ENCODE data around the gene KCNIP3. TPM values are rescaled to one million over a fixed set of nuclear protein-coding genes. Genes with fewer than 3 reads are reported as not detected.
"Not testable (repeated sequence)": the region's sequence is repeated elsewhere in the genome, so short reads cannot be mapped to it uniquely, and the experiment has no call there.

The KCNIP3 gene
- total RNA-seq: not detected

DNA sequence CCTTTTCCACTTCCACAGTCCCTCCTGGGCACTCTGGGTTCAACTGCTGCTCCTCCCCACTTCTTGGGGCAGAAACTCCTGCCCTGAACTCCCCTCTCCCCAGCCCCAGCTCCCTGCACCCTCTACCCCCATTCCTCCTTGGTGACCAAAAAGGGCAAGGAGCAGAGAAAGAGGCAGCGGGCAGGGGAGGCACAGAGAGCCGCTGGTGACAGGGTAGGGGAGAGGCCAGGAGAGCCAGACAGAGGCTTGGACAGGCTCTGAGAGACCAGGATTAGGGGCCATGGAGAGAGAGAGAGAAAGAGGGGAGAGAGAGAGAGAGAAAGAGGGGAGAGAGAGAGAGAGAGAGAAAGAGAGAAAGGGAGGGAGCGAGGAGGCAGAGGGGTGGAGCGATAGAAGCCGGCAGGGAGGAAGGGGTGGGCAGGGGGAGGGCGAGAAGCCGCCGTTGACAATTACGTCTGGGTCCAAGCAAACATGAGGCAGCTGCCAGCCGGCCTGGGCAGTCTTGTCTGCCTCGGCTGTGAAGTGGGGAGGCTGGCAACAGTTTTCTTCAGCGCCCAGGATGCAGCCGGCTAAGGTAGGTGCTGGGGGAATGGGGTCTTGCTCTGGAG lies at the start of gene KCNIP3:
Gene KCNIP3 (plus strand): TSS at position 468 of the 608 bp plus-strand sequence. CDS start 92 bp downstream, at position 560.
- Mint-ChIP-seq H3K27me3 (ENCODE audit: low read depth) (peaks cover 7% of the 10 kb centered on the region), H3K4me3 (no peak within 1 kb of the TSS), H3K36me3 (ENCODE audit: insufficient read depth) (no peaks in the 10 kb centered on the region), H3K9me3 (peaks cover 5% of the 10 kb centered on the region), H3K4me1 (ENCODE audit: low read depth) (no peaks in the 10 kb centered on the region)
- DNase-seq (no peak), ATAC-seq (no peak)

DNA sequence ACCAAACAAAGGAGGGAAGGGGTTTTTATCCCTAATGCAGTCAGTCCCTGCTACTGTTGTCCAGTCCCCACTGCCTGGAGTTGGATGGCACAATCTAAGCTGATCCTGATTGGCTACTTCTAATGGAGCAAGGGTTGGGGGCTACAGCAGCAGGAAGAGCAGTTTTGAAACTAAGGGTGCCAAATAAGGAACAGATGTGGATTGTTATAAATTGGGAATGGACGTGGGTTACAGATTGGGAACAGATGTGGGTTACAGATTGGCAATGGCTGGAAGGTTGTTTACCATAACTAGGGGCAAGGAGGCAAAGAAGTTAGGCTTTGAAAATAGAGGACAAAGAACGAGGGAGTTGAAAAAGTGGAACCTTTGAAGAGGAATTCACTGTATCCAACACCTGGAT lies 38.9 kb upstream of the KCNIP3 start:
- Mint-ChIP-seq H3K4me1 (ENCODE audit: low read depth) (no peaks in the 10 kb centered on the region), H3K4me3 (no peak overlapping the region), H3K36me3 (ENCODE audit: insufficient read depth) (peaks cover 3% of the 10 kb centered on the region), H3K27me3 (ENCODE audit: low read depth) (peaks cover 8% of the 10 kb centered on the region), H3K9me3 (peaks cover 15% of the 10 kb centered on the region)
- DNase-seq (no peak), ATAC-seq (no peak)

DNA sequence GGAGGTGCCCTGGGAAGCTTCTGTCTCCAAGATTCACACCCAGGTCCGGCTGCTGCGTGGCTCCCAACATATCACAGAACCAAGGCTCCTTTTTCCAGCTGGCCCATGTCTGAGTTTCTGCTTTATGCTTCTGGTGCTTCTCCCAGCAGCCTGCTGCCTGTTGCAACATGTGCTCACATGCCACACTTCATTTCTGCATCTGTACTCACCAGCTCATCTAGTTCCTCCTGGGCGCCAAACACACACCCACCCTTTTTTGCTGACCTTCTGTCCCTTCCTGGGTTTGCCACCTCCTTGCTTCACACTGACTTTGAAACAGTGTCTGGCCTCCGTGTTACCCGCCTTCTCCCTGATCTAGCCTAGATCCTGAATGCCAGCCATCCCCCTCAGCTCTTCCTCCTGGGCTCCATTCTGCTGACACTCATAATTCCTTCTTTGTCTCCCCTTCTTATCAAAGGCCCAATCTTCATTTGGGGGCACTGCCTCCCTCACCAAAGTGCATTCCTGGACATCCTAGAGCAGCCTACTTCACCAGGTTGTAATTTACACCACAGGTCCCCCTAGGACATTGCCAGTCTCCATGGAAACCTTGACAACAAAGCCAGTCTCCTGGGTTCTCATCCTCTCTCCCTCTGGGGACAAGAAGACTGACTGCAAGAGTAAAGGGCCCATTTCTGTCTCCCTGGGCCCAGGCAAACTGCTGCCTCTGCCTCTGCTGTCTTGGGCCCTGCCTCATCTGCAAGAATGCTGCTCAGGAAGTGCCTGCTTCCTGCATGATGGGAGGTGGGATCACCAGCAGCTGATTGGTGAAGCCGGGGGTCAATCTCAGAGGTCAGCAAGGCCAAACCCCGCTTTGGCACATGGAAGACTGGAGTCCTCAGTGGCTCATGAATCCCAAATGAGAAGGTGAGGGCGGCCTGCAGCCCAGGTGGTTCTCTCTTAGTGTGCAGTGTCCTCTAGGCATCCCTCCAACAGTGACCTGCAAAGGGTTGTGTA lies 36.8 kb upstream of the KCNIP3 start:
- Mint-ChIP-seq H3K9me3 (peaks cover 11% of the 10 kb centered on the region), H3K36me3 (ENCODE audit: insufficient read depth) (peaks cover 3% of the 10 kb centered on the region), H3K4me1 (ENCODE audit: low read depth) (no peaks in the 10 kb centered on the region), H3K4me3 (no peak overlapping the region), H3K27me3 (ENCODE audit: low read depth) (peaks cover 8% of the 10 kb centered on the region)
- DNase-seq: no peak
- ATAC-seq: no peak

DNA sequence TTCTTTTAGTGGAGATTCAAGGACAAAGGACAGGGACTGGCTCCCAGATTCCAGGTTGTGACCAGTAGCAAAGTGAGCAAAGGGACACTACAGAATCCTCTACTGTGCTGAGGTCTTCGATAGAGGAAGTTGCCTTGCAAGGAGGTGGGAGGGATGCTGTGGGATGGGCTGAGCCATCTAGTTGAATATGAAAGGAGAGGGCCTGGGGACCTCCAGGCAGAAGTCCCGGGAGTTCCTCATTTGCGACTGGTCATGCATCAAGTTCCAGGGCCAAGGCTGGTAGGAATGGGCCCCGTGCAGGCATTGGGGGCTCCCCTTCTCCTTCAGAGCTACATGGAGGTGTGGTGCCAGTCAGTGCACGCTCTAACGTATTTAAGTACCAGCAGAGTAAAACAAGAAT lies 35.5 kb upstream of the KCNIP3 start:
- no peak overlapping the region for H3K4me3 Mint-ChIP-seq

DNA sequence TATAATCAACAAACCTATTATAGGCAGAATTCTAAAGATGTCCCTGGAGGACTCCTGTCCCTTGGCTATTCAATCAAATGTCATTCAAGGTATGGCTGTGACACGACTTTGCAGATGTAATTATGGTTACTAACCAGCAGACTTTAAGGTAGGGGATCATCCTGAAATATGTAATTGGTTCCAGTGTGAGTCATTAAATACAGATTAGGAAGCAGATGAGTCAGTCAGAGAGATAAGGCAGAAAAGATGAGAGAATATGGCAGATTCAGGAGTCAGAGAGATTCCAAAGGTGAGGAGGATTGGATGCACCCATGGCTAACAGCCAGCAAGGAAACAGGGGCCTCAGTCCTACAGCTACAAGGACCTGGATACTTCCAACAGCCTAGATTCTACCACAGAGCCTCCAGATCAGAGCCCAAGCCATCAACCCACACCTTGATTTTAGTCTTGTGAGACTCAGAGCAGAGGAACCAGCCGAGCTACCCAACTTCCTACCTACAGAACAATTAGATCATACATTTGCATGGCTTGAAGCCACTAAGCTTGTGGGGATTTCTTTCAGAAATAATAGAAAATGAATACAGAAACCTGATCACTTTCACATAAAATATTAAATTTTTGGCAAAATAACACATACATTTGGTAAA lies 34.1 kb upstream of the KCNIP3 start:
- H3K9me3 Mint-ChIP-seq: peaks cover 3% of the 10 kb centered on the region
- H3K4me3 Mint-ChIP-seq: no peak overlapping the region
- no peaks in the 10 kb centered on the region for H3K4me1 Mint-ChIP-seq (ENCODE audit: low read depth)
- ATAC-seq: no peak
- H3K36me3 Mint-ChIP-seq (ENCODE audit: insufficient read depth): peaks cover 3% of the 10 kb centered on the region
- peaks cover 5% of the 10 kb centered on the region for H3K27me3 Mint-ChIP-seq (ENCODE audit: low read depth)
- no peak for DNase-seq

More for the DNA sequence above, 35.5 kb upstream of the KCNIP3 start:
- Mint-ChIP-seq H3K4me1 (ENCODE audit: low read depth) (no peaks in the 10 kb centered on the region), H3K36me3 (ENCODE audit: insufficient read depth) (peaks cover 3% of the 10 kb centered on the region), H3K9me3 (peaks cover 7% of the 10 kb centered on the region), H3K27me3 (ENCODE audit: low read depth) (peaks cover 7% of the 10 kb centered on the region)
- DNase-seq (no peak), ATAC-seq (no peak)

DNA sequence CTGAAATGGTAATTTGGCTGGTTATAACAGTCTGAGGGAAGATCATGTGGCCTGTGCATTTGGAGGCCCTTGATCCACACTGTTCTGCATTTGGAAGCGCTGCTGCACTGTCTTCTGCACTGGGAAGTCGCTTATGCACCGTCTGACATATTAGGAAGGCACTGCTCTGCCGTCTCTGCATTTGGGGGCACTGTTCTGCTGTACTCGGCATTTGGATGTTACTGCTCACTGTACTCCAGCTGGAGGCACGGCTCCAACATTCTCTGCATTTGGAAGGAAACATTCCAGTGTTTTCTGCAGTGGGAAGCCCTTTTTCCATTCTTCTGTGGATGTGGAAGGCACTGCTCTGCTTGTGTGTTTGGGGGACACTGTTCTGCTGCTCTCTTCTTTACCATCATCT lies 32.5 kb upstream of the KCNIP3 start:
- Mint-ChIP-seq H3K9me3 (no peaks in the 10 kb centered on the region), H3K4me3 (no peak overlapping the region), H3K4me1 (ENCODE audit: low read depth) (no peaks in the 10 kb centered on the region), H3K36me3 (ENCODE audit: insufficient read depth) (peaks cover 3% of the 10 kb centered on the region), H3K27me3 (ENCODE audit: low read depth) (peaks cover 5% of the 10 kb centered on the region)
- no peak for ATAC-seq
- DNase-seq: no peak

DNA sequence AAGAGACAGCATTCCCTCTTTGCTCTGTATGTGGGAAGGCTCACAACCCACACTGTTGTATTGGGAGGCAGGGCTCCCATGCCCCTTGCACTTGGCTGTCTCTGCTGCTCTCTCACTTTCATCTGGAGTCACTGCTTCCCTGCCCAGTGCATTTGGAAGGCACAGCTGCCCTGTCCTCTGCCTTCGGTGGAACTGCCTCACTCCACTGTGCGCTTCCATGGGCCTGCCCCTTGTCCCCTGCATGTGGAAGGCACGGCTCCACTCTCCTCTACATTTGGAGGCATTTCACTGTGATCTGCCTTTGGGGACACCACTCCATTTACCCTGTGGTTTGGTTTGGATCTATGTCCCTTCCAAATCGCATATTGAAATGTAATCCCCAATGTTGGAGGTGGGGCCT lies 32.0 kb upstream of the KCNIP3 start:
- Mint-ChIP-seq H3K4me1 (ENCODE audit: low read depth) (no peaks in the 10 kb centered on the region), H3K36me3 (ENCODE audit: insufficient read depth) (peaks cover 2% of the 10 kb centered on the region), H3K27me3 (ENCODE audit: low read depth) (peaks cover 3% of the 10 kb centered on the region), H3K9me3 (no peaks in the 10 kb centered on the region), H3K4me3 (no peak overlapping the region)
- ATAC-seq: no peak
- no peak for DNase-seq

DNA sequence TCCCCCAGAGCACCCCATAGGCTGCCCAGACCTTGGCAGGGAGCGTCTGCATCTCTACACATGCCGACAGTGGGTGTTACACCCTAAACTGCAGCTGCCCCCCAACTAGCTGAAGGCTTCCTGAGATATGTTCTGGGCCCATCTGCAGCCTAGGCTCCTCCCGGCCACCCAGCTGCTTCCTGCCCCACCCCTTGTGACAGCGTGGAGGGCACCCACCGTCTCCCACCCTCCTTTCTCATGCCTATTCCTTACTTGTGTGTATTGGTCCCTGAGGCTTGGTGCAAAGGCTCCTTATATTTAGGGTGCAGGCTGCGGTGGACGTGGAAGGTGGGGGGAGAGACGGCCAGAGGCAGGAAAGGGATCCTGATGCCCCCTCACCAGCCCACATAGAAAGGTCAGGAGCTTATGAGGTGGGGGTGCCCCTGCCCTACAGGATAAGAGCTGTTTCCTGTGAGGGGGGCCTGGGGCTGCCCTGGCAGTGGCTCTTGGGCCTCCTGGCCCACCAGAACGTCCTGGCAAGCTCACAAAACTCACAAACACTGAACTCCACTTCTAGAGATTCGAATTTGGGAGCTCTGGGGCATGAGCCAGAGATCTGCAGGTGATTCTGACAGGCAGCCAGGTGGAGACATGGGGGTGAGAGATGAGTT lies 30.2 kb upstream of the KCNIP3 start:
- H3K4me3 Mint-ChIP-seq: no peak overlapping the region
- H3K27me3 Mint-ChIP-seq (ENCODE audit: low read depth): no peaks in the 10 kb centered on the region

DNA sequence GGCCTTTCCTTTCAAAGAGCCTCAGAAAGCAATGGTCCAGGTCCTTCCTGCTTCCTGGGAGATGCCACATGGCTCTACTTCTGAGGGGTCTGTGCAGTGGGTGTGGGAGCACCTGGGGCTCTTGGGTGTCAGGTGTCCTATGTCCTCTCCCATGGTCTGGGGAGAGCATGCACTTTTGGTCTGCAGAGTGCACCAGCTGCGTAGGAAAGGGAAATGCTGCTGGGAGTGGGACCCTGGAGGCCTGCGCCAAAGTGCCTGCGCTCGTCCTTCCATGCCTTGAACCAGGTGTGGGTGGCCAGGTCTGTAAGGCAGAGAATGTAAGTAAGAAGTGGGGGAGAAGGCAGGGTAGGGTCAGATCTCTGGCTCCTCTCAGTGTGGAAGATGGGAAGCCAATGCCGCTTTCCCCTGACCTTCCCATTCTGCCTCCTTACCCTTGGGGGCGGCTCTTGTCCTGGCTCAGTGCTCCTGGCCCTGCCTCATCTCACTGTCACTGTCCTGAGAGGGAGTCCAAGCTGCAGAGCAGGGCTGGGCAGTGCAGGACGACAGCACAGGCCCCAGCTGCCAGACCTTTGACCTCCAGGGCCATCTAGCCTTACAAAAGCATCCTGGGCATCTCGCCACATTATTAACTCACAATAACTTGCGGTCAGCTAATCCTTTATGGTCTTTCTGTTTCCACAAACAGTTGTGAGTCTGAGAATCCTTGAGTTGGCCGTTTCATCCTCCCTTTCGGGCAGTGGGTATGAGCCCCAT lies 29.5 kb upstream of the KCNIP3 start:
- ATAC-seq: no peak
- no peaks in the 10 kb centered on the region for H3K27me3 Mint-ChIP-seq (ENCODE audit: low read depth)
- no peak overlapping the region for H3K4me3 Mint-ChIP-seq
- no peaks in the 10 kb centered on the region for H3K36me3 Mint-ChIP-seq (ENCODE audit: insufficient read depth)
- H3K9me3 Mint-ChIP-seq: no peaks in the 10 kb centered on the region
- DNase-seq: no peak
- no peaks in the 10 kb centered on the region for H3K4me1 Mint-ChIP-seq (ENCODE audit: low read depth)

More for the DNA sequence above, 30.2 kb upstream of the KCNIP3 start:
- DNase-seq (no peak), ATAC-seq (no peak)
- H3K36me3 Mint-ChIP-seq (ENCODE audit: insufficient read depth): no peaks in the 10 kb centered on the region
- no peaks in the 10 kb centered on the region for H3K4me1 Mint-ChIP-seq (ENCODE audit: low read depth)
- no peaks in the 10 kb centered on the region for H3K9me3 Mint-ChIP-seq

DNA sequence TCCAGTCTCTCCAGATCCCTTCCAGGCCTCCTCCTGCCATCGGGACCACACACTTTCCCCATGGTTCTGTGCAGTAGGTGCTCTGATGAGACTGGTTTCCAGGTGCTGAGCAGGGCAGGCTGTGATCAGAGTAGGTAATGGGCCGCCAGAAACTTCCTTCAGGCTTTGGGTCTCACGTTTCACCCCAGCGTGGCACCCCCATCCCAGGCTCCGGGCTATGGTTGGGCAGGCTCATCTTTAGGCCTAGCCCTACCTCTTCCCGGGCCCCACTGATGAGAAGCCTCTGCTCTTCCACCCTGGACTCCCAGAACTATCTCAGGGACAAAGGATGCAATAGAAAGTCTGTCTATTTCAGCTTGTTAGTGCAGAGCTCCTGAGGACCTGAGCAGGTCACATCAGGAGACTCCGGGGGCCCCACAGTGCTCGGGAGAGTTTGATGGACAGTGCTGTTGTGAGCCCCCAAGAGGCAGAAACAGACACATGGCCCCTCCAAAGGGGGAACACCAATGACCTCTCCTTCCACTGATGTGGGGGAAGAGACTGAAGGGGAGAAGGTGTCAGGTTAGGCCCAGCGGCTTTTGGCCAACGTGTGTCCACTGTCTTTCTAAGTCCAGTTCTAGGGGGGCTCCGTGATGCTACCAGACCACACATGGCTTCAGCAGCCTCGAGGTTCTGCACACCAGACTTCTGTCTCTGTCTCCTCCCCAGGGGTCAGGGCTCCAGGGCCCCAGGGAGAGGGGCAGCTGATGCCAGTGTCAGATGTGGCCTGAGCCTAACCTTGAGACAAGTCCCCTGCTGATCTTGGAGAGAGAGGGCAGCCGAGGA lies 28.7 kb upstream of the KCNIP3 start:
- no peak for DNase-seq
- Mint-ChIP-seq H3K4me3 (no peak overlapping the region), H3K4me1 (ENCODE audit: low read depth) (no peaks in the 10 kb centered on the region)

DNA sequence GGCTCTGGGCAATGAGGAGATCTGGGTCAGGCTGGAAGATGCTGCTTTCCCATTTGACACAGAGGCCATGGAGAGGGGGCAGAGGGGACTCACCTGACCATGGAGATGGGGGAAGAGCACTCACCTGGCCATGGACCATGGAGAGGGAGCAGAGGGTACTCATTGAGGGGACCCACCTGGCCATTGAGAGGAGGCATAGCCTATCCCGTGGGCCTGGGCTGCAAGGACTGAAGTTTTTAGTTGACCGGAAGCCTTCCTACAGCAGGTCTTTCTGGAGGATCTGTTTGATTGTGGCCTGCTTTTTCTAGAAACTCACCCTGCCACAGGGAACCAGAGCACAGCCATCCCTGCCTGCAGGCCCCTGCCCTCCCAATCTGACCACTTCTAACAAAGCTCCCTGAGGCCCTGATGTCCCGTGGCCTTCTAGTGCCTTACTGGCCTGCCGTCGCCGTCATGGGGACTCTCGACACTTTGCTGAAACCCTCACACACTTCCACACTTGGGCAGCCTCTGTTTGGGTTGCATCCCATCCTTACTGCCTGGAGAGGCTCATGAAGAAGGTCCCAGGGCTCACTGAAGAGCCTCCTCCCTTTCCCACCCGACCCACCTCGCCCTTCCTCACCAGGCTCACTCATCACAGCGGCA lies 28.0 kb upstream of the KCNIP3 start:
- no peaks in the 10 kb centered on the region for H3K36me3 Mint-ChIP-seq (ENCODE audit: insufficient read depth)
- DNase-seq (no peak), ATAC-seq (no peak)
- no peaks in the 10 kb centered on the region for H3K27me3 Mint-ChIP-seq (ENCODE audit: low read depth)
- no peaks in the 10 kb centered on the region for H3K9me3 Mint-ChIP-seq
- no peak overlapping the region for H3K4me3 Mint-ChIP-seq
- no peaks in the 10 kb centered on the region for H3K4me1 Mint-ChIP-seq (ENCODE audit: low read depth)

More for the DNA sequence above, 28.7 kb upstream of the KCNIP3 start:
- H3K9me3 Mint-ChIP-seq: no peaks in the 10 kb centered on the region
- no peaks in the 10 kb centered on the region for H3K27me3 Mint-ChIP-seq (ENCODE audit: low read depth)
- ATAC-seq: no peak
- no peaks in the 10 kb centered on the region for H3K36me3 Mint-ChIP-seq (ENCODE audit: insufficient read depth)

DNA sequence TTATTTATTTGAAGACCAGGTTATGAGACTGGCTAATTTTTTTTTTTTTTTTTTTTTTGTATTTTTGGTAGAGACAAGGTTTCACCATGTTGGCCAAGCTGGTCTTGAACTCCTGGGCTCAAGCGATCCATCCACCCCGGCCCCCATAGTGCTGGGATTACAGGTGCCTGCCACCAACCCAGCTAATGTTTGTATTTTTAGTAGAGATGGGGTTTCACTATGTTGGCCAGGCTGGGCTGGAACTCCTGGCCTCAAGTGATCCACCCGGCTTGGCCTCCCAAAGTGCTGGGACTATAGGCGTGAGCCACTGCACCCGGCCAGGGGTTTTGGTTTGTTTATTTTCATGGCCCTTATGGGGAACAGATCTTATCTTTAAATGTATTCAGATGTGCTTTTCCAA lies 27.4 kb upstream of the KCNIP3 start:
- H3K9me3 Mint-ChIP-seq; DNase-seq; H3K4me1 Mint-ChIP-seq (ENCODE audit: low read depth); ATAC-seq; H3K27me3 Mint-ChIP-seq (ENCODE audit: low read depth); H3K4me3 Mint-ChIP-seq; H3K36me3 Mint-ChIP-seq (ENCODE audit: insufficient read depth): not testable (repeated sequence)
